DMS53 treated with DMSO at 0.1 percent for 48 hours (cell line): ENCODE measurements around the gene NKX2-4.

Experiments used
- DNase-seq: peaks from one replicate; lab custom pipeline; 2025; ENCODE audit not compliant: unreplicated experiment; lab: John Stamatoyannopoulos, UW

The NKX2-4 gene

GRCh38 chr20:21364413-21364812 is 32.9 kb downstream of the NKX2-4 start:
- DNase-seq: no peak

GRCh38 chr20:21361266-21361665 is 36.1 kb downstream of the NKX2-4 start:
- no peak for DNase-seq

DNA sequence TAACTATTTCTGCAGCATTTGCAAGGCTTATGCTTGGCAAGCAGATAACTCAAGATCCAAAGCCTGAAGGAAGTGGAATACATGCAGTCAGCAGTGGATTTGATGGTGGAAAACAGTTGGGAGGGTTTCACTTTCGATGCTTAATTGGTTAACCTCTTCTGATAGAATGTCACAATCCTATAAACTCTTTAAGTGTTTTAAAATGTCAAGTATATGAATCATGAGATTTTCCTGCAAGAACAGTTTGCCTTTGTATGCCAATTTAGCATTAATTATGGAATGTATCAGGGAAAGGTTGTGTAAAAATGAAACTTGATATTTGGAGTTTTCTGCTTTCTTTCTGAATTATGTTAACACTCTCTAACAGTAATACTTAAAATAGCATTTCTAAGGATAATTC is 36.6 kb downstream of the NKX2-4 start:
- no peak for DNase-seq

- DNase-seq: no peak
Measured at GRCh38 chr20:21358737-21359136, 38.6 kb downstream of the NKX2-4 start.

DNA sequence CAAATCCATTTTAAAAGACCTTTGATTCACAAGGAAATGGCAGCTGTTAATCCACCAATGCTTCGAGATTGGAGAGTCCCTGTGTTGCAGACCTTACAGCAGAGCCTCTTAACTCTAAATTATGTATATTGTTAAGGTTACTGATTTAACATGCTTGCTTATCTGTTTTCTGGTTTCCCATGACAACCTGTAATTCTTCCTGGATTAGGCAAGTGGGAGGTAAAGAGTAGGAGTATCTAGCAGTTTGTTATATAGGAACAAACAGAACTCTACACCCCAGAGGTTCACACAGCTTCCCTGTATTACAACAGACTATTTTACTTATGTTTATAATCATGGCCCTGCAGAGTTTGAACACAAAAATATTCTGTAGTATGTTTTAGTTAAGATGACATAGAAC is 39.5 kb downstream of the NKX2-4 start:
- no peak for DNase-seq

DNA sequence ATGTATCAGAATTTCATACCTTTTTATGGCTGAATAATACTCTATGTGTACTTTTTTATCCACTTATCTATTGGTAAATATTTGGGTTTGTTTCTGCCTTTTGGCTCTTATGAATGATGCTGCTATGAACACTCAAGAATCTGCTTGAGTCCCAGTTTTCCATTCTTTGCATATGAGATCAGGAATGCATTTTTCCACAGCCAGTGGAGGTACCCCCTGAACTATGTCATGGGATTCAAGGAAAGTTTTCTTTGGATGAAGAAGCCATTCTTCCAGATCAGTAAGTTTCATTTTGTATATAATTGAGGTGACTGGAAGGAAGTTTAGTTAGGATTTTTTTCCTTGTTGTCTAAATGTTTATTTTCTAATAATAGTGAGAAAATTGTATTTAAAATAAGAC is 40.9 kb downstream of the NKX2-4 start:
- DNase-seq: no peak

DNA sequence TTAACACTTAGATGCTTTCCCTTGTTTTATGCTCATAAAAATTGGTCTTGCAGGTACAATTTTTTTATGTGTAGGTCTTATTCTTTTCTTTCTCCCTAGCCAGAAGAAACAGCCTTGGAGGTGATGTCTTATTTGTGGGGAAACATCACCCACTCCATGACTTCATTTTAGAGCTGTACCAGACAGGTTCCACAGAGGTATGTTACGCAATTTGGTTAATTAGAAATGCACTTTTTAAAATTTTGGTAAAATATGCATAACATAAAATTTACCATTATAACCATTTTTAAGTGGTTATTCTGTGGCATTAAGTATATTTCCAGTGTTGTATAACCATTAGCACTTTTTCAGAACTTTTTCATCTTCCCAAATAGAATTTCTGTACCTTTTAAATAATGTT is 41.3 kb downstream of the NKX2-4 start:
- no peak for DNase-seq

DNA sequence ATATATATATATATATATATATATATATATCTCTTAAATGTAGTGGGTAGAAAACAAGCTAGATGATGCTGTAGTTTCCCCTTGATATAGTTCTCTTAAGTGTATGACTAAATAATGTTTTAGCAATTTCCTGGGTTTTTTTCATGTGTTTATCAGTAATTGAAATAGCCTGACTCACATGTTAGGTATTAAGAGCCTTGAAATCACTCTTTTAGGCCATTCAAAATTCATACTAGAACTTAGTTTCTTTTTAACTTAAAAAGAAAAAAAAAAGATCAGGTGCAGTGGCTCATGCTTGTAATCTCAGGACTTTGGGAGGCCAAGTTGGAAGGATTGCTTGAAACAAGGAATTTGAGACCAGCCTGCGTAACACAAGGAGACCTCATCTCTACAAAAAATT is 44.1 kb downstream of the NKX2-4 start:
- no peak for DNase-seq

DNA sequence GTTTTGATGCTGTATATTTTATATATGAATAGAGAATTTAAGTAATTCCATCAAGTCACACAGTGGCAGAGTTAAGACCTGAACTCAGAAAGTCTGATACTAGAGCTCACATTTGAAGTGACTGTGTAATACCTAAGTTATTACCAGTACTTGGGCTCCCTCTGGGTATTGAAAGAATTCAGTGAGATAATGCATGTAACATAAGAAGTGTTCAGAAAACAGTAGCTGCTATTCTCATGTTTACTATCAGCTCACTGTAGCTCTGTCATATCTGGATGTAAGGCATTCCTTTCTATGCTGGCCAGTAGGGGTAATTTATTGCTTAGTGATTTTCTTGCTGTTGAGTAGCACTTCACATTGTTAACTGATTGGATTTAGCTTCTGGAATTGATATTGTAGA is 44.6 kb downstream of the NKX2-4 start:
- no peak for DNase-seq
